NCI-H524 treated with DMSO at 0.1 percent for 48 hours (cell line): ENCODE results near the gene DOCK6.

Experiments used
- DNase-seq: peaks from one replicate; lab custom pipeline; 2025; lab: John Stamatoyannopoulos, UW

DOCK6 gene

GRCh38 chr19:11225172-11225571 is 37.2 kb downstream of the DOCK6 start:
- DNase-seq = no peak

GRCh38 chr19:11224429-11224828 is 37.9 kb downstream of the DOCK6 start:
- no peak for DNase-seq

DNA sequence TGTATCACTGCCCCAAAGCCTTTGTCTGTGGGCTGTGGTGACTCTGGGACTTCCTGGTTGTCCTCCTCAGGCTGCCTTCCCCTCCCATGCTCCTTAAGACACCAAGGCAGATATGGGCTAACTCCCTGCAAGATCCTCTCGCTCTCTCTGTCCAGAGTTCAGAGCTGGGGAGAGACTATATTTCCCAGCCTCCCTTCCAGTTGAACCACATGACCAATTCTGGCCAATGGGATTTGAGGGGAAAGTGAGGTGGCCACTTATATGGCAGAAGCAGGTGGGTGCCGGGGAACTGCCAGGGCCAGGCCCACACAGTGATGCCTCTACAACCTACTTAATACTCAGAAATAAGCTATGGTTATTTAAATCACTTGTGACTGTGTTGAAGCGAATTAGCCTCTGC is 39.1 kb downstream of the DOCK6 start:
- DNase-seq = no peak

DNA sequence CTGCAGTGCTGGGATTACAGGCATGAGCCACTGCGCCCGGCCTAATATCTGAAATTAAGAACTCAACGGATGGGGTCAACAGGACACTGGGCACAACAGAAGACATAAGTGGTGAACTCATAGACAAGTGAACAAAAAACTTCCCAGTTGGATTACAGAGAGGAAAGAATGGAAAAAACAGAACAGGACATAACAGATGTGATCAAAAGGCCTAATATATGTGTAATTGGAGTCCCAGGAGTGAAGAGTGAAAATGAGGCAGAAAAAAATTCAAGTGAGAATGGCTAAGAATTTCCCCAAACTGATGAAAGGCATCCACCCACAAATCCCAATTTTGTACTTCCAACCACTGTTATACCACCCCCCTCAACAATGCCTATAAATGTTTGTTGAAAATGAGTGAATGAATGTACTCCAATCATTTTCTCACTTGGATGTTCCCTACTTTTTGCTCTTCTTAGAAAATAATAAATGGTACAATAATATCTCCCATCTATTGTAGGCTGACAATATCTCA is 41.2 kb downstream of the DOCK6 start:
- no peak for DNase-seq

DNA sequence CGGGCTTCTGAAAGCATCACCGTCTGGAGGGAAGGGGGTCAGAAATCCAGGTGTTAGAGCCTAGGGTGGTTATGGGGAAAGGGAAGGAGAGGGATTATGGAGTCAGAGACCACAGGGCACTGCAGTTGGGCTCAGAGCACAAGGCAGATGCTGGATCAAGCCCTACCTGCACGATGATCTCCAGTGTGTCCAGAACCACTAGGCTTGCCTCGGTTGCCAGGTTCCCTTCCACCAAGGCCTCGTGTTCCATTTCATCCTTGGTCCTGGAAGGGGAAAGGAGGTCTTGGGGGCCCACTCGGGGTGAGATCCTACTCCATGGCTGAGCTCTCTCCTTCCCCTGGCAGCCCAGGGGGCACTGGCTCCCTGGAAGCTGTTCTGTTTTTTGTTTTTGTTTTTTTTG is 47.9 kb downstream of the DOCK6 start:
- no peak for DNase-seq

- no peak for DNase-seq
These were observed 51.7 kb downstream of the DOCK6 start for GRCh38 chr19:11210656-11210928.

DNA sequence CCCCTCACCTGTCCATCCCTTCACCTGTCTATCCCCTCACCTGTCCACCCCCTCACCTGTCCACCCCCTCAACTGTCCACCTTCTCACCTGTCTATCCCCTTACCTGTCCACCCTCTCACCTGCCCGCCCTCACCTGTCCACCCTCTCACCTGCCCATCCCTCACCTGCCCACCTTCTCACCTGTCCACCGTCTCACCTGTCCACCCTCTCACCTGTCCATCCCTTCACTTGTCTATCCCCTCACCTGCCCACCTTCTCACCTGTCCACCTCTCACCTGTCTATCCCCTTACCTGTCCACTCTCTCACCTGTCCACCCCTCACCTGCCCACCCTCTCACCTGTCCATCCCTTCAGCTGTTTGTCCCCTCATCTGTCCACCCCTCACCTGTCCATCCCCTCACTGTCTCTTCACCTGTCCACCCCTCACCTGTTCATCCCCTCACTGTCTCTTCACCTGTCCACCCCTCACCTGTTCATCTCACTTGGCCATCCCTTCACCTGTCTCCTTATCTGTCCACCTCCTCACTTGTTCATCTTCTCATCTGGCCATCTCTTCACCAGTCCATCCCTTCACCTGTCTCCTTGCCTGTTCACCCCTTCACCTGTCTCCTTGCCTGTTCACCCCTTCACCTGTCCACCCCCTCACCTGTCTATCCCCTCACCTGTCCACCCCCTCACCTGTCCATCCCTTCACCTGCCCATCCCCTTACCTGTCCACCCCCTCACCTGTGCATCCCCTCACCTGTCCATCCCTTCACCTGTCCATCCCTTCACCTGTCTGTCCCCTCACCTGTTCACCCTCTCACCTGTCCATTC is 52.3 kb downstream of the DOCK6 start:
- no peak for DNase-seq

- DNase-seq = no peak
These were observed 53.5 kb downstream of the DOCK6 start for GRCh38 chr19:11208561-11209471.

DNA sequence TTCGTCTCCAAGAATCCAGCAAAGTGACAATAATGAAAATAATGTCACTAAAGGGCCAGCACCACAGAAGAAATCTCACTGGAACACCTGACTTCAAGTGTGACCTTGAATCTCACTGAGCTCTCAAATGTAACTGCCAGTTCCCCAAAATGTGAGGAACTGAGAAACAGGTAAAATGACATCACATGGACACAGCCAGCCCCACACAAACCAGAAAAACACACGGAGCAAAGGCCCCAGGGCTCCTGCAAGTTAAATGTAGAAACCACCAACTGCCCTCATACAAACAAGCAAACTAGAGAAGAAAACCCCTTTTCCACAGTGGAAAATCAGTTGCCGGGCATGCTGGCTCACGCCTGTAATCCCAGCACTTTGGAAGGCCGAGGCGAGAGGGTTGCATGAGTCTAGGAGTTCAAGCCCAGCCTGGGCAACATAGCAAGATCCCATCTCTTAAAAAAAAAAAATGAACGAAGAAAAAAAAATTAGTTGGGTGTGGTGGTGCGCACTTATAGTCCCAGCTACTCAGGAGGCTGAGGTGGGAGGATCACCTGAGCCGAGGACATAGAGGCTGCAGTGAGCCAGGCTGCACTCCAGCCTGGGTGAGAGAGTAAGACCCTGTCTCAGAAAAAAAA is 56.3 kb downstream of the DOCK6 start:
- no peak for DNase-seq

DNA sequence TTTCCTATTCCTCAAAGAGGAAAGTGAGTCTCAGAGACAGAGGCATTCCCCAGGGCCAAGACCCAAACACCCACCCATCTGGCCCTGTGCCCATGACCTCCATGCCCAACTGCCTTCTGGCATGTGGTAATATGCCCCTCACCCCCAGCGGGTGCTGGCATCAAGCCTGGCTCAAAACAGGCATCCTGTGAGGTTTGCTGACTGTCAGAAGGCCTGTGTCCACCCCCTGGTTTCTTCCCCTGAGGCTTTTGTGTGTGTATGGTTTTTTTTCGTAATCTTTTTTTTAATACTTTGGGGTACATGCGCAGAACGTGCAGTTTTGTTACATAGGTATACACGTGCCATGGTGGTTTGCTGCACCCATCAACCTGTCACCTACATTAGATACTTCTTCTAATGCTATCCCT is 57.4 kb downstream of the DOCK6 start:
- no peak for DNase-seq

GRCh38 chr19:11204076-11204602 is 58.2 kb downstream of the DOCK6 start:
- no peak for DNase-seq

DNA sequence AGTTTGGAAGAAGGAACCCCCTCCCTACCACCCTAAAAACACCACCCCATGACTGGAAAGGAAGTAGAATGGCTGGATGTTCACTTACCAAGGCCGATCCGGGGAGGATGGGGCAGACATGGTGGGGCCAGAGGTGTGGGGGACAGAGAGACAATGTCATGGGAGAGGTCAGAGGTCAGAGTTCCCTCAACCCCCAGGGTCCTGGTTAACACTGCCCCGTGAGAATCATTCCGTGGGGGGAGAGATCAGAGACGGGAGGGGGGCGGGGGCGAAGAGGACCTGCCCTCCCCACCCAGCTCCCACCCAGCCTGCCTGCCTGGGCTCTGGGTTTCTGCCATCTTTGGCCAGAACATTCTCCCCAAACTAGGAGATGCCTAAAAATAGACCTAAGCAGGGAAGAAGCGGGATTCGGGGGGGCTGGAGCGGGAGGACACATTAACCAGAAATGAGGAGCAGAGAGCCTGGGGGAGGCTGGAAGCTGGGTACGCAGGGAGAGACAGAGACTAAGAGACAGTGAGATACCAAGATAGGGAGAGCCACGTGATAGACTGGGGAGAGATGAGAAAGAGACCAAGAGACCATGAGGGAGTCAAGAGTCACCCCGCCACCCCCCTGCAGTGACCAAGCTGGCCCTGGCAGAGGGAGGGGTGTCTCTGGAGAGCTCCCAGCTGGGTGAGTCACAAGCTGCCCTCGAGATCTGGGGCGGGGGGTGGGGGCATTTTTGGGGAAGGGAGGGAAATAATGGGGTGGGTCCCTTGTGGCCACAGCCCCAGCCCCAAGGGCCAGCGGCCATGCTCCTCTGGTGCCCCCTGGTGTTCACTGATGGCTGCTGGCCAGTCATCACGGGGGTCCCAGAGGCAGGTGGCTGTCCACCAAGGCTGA is 58.9 kb downstream of the DOCK6 start:
- DNase-seq = no peak

DNA sequence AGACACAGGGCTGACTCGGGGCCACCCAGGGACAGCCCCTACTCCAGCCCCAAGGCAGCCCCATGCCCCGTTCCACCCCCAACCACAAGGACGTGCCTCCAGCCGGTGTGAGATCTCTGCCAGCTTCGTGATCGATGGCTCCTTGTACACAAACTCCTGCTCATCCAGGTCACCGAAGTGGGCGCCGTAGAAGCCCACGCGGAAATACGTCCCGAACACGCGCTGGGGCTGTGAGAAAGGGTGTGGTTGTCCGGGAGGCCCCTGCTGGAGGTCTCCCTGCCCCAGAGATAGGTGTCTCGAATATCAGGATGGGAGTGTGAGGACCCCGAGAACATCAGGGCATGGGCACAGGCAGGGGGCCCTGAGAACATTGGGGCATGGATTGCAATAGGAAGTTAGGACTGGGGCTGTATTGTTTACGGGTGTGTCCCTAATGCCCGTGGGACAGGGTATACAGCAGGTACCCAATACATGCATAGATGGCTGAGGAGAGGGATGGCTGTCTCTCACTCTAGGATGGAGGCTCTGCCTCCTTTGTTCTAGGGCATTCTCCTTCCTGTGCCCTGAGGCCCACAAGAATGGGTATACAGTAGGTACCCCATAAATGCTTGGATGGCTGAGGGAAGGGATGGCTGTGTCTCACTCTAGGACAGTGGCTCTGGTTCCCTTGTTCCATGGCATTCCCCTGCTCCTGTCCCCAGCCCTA is 59.7 kb downstream of the DOCK6 start:
- DNase-seq = no peak

DNA sequence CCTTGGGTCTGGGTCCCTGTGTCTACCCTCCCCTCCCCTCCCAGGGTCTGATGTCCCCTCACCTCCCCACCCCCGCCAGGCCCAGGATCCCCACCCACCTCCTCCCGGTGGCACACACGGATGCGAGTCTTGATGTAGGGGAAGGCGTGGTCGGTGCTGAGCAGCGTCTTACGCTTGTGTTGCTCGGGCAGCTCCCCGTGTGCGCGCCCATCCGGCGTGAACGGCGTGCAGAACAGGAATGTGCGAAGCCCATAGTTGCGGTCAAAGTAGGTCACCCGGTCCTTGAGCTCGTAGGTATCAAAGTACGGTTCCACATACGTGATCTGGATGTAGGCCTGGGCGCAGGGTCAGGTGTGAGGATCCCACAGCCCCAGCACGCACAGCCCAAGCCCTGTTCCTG is 60.5 kb downstream of the DOCK6 start:
- DNase-seq = no peak

DNA sequence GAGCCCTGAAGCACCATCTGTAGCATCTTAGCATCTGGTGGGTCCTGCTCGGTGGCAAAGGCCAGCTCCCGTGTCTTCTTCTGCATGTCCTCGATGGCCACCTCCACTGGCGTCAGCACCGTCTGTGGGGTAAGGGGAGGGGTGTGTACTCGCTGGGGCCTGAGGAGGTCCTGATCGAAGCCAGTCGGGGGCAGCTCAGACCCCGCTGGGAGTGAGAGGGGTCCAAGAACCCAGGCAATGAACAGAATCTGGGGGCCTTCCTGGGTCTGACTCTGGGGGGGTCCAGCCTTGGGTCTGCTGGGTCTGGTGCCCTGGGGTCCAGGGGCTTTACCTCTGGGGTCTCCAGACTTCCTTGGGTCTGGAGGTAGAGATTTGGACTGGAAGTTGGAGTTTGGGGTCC is 61.4 kb downstream of the DOCK6 start:
- no peak for DNase-seq

DNA sequence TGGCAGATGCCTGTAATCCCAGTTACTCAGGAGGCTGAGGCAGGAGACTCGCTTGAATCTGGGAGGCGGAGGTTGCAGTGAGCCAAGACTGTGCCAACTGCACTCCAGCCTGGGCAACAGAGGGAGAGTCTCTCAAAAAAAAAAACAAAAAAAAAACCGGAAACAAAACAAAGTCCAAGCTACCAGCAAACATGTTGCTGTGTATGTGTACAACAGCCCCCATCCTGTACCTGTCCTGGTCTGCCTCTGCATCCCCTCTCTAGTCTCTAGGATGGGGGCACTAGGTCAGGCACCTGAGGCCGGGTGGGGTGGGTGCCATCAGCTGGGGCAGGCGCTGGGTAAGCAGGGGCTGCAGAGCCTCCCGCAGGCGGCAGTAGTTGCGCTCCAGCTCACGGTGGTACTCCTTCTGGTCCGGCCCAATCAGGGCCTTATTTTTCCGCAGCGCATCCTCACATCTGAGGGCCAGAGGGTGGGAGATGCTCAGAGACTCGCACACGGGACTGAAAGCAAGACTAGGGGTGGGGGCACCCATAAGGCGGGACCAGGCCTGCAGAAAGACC is 62.2 kb downstream of the DOCK6 start:
- no peak for DNase-seq

DNA sequence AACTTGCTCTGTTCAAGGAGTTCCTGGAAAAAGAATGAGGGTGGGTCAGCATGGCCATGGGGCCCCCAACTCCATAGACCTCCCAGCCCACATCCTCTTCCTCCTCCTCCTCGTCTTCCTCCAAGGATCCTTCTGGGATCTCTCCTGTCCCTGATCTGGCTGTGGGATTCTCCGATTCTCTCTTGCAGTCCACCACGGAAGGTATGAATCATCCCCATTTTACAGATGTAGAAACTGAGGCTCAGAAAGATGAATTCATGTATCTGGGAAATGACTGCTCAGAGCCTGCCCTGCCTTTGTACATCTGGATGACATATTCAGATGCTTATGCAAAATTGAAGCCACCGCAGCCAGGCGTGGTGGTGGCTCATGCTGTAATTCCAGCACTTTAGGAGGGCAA is 62.8 kb downstream of the DOCK6 start:
- no peak for DNase-seq

DNA sequence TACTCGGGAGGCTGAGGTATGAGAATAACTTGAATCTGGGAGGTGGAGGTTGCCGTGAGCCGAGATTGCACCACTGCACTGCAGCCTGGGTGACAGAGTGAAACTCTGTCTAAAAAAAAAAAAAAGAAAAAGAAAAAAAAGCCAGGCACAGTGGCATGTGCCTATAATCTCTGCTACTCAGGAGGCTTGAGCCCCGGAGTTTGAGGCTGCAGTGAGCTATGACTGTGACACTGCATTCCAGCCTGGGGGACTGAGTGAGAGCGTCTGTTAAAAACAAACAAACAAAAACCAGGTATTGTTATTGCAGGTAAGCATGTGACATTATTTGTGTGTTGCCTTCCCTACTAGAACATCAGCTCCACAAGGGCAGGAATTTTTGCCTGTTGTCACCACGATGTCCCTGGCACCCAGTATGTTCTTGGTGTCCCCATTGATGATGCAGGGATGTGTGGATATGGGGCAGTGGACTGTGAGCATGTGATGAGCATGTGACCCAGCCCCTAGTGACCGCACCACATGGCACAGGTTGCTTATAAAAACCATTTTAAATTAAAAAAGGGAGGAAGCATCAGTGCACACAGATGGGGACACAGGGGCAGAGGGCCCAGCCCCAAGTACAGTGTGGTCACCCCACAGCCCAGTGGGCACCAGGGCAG is 63.4 kb downstream of the DOCK6 start:
- no peak for DNase-seq

- DNase-seq = no peak
These were observed 64.2 kb downstream of the DOCK6 start for GRCh38 chr19:11198175-11198534.
